Dermis microvascular lymphatic vessel endothelial cell (primary cell): Measurements from ENCODE around the gene CTDSPL. TPM values are rescaled to one million over a fixed set of nuclear protein-coding genes. Genes with fewer than 3 reads are reported as not detected.

ENCODE experiments used
- DNase-seq, 2 donors: peaks; one replicate each; pipeline versions ENCODE4 v3.0.0 to v3.0.0-alpha.2; 2010; ENCODE audit warnings: low read depth in 2 of 2
- total RNA-seq: library from RNA; depleted of rRNA; stranded (reverse); fragments of >200 nt; gene quantifications from 2 replicates; pipeline ENCODE4 v1.2.1, GENCODE V29; 2014

CTDSPL gene
- total RNA-seq, 1 donor from 2014 or later: 102 TPM

- no peak for DNase-seq
These were observed 7.8 kb upstream of the CTDSPL start for GRCh38 chr3:37853691-37854413.

GRCh38 chr3:37855363-37855970 lies 6.2 kb upstream of the CTDSPL start:
- DNase-seq: peak; percentile 38 to 76

GRCh38 chr3:37856381-37856780 lies 5.3 kb upstream of the CTDSPL start:
- no peak for DNase-seq

- DNase-seq: no peak
These were observed 2.9 kb upstream of the CTDSPL start for GRCh38 chr3:37858742-37859141.

GRCh38 chr3:37859354-37859753 lies 2.3 kb upstream of the CTDSPL start:
- DNase-seq: no peak

- DNase-seq: no peak
These were observed 1.8 kb upstream of the CTDSPL start for GRCh38 chr3:37859908-37860199.

- DNase-seq: peak in 1 of 2 donors; percentile 56
These were observed 681 bp downstream of the CTDSPL start for GRCh38 chr3:37862219-37862902.

- peak in 1 of 2 donors; percentile 50 for DNase-seq
These were observed 1.5 kb downstream of the CTDSPL start for GRCh38 chr3:37862903-37863815.

- DNase-seq: peak in 1 of 2 donors; percentile 20
These were observed 2.5 kb downstream of the CTDSPL start for GRCh38 chr3:37863949-37864822.

GRCh38 chr3:37864904-37865303 lies 3.2 kb downstream of the CTDSPL start:
- DNase-seq: peak in 1 of 2 donors; percentile 50

- DNase-seq: no peak
These were observed 5.5 kb downstream of the CTDSPL start for GRCh38 chr3:37867144-37867543.

GRCh38 chr3:37871858-37872257 lies 10.2 kb downstream of the CTDSPL start:
- no peak for DNase-seq

- no peak for DNase-seq
These were observed 10.9 kb downstream of the CTDSPL start for GRCh38 chr3:37872413-37873160.

GRCh38 chr3:37876279-37876678 lies 14.6 kb downstream of the CTDSPL start:
- no peak for DNase-seq

- no peak for DNase-seq
These were observed 21.0 kb downstream of the CTDSPL start for GRCh38 chr3:37882711-37883110.

- DNase-seq: no peak
These were observed 24.1 kb downstream of the CTDSPL start for GRCh38 chr3:37885814-37886213.

- no peak for DNase-seq
These were observed 24.7 kb downstream of the CTDSPL start for GRCh38 chr3:37886395-37886794.

GRCh38 chr3:37887062-37887461 lies 25.4 kb downstream of the CTDSPL start:
- no peak for DNase-seq

- DNase-seq: no peak
These were observed 26.1 kb downstream of the CTDSPL start for GRCh38 chr3:37887824-37888223.

- no peak for DNase-seq
These were observed 26.7 kb downstream of the CTDSPL start for GRCh38 chr3:37888421-37888820.
